Sigmoid colon (tissue), 3 donors: Measurements from ENCODE around the gene GLTPD2.

Experiments used
- POLR2A ChIP-seq, 2 donors: fragments of 450-650 bp; IDR thresholded peaks; one replicate each; pipeline ENCODE4 v1.6.1; 2016; ENCODE audit warnings: antibody characterized with exemption in 2 of 2, mild to moderate bottlenecking in 2 of 2, moderate library complexity in 2 of 2
- TF ChIP-seq, protein P1 (sequence below), 4 experiments: fragments of 450-650 bp in 3 of 4; fragments of 200-600 bp in 1 of 4; IDR thresholded peaks; one replicate each; pipeline ENCODE4 v1.5.1; 2016 to 2019; ENCODE audit warnings: antibody characterized with exemption in 4 of 4, mild to moderate bottlenecking in 3 of 4, moderate library complexity in 2 of 4

DNA sequence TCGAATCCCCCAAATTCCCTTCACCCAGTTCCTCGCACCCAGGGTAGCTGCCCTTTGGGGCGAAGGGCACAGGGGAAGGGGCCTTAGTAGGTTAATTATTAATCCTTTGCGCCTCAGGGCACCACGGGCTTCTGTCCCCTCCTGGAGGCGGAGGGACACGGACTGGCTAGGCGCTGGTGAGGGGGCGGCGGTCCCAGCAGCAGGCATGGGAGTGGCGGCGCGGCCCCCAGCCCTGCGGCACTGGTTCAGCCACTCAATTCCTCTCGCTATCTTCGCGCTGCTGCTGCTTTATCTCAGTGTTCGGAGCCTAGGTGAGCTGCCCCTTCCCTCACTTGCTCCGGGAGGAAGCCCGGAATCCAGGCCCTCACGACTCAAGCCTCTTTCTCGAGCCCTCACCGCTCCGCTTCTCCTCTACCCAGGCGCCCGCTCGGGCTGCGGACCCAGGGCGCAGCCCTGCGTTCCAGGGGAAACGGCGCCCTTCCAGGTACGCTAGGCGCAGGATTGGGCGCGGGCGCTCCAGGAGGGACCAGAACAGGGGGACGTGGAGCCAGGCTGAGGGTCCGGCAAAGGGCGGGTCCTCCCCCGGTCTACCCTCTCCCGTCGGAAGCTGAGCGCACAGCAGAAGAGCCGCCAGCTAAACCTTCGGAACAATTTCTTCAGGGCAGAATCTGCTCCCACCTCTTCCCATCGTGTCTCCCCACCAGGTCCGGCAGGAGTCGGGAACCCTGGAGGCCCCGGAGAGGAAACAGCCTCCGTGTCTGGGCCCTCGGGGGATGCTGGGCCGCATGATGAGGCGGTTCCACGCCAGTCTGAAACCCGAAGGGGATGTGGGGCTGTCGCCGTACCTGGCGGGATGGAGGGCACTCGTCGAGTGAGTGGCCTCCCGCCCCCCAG, at the start of gene GLTPD2:
- TF ChIP-seq, protein P1, sequence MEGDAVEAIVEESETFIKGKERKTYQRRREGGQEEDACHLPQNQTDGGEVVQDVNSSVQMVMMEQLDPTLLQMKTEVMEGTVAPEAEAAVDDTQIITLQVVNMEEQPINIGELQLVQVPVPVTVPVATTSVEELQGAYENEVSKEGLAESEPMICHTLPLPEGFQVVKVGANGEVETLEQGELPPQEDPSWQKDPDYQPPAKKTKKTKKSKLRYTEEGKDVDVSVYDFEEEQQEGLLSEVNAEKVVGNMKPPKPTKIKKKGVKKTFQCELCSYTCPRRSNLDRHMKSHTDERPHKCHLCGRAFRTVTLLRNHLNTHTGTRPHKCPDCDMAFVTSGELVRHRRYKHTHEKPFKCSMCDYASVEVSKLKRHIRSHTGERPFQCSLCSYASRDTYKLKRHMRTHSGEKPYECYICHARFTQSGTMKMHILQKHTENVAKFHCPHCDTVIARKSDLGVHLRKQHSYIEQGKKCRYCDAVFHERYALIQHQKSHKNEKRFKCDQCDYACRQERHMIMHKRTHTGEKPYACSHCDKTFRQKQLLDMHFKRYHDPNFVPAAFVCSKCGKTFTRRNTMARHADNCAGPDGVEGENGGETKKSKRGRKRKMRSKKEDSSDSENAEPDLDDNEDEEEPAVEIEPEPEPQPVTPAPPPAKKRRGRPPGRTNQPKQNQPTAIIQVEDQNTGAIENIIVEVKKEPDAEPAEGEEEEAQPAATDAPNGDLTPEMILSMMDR (IDR thresholded peaks at IDR 0.05), result no peak
- TF ChIP-seq POLR2A (IDR thresholded peaks at IDR 0.05), result no peak
